LNCaP clone FGC (cell line): ENCODE measurements around the gene CLBA1.
A peak's percentile ranks its signal among the peaks of the same experiment; 100 is the strongest.
"Not testable (repeated sequence)": the region's sequence is repeated elsewhere in the genome, so short reads cannot be mapped to it uniquely, and the experiment has no call there.

Source experiments
- DNase-seq: peaks from one replicate; pipeline ENCODE4 v3.0.0-alpha.2; 2011; ENCODE audit warnings: low read depth
- H3K4me3 ChIP-seq: 2 replicates; pipeline ENCODE4 v1.5.1; 2011; ENCODE audit warnings: mild to moderate bottlenecking, low read depth, low read length, control low read depth
- TF ChIP-seq, protein P1 (sequence below): IDR thresholded peaks from 2 replicates; pipeline ENCODE4 v1.5.1; 2012; ENCODE audit warnings: mild to moderate bottlenecking; ENCODE audit not compliant: control insufficient read depth, insufficient read depth; ENCODE audit errors: extremely low read depth

CLBA1 gene

DNA sequence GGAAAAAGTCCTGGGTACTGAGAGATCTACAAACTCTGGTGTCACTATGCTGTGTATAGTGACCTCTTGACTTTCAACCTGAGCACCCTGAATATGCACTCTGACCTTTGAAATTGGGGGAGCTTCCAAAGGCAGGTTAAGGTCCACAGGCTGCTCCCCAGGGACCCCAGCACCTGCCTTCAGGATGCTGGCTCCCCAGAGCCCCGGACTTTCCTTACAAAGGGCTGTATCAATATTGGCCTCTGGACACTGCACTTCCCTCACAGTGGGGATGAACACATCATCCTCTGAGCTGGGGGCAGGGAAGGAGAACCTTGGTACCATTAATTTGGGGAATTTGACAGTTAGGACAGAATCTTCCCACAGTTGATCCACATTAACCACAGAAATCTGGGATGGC lies 46.6 kb upstream of the CLBA1 start:
- DNase-seq: no peak
- no peak overlapping the region for H3K4me3 ChIP-seq
- TF ChIP-seq, protein P1, sequence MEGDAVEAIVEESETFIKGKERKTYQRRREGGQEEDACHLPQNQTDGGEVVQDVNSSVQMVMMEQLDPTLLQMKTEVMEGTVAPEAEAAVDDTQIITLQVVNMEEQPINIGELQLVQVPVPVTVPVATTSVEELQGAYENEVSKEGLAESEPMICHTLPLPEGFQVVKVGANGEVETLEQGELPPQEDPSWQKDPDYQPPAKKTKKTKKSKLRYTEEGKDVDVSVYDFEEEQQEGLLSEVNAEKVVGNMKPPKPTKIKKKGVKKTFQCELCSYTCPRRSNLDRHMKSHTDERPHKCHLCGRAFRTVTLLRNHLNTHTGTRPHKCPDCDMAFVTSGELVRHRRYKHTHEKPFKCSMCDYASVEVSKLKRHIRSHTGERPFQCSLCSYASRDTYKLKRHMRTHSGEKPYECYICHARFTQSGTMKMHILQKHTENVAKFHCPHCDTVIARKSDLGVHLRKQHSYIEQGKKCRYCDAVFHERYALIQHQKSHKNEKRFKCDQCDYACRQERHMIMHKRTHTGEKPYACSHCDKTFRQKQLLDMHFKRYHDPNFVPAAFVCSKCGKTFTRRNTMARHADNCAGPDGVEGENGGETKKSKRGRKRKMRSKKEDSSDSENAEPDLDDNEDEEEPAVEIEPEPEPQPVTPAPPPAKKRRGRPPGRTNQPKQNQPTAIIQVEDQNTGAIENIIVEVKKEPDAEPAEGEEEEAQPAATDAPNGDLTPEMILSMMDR: no peak

DNA sequence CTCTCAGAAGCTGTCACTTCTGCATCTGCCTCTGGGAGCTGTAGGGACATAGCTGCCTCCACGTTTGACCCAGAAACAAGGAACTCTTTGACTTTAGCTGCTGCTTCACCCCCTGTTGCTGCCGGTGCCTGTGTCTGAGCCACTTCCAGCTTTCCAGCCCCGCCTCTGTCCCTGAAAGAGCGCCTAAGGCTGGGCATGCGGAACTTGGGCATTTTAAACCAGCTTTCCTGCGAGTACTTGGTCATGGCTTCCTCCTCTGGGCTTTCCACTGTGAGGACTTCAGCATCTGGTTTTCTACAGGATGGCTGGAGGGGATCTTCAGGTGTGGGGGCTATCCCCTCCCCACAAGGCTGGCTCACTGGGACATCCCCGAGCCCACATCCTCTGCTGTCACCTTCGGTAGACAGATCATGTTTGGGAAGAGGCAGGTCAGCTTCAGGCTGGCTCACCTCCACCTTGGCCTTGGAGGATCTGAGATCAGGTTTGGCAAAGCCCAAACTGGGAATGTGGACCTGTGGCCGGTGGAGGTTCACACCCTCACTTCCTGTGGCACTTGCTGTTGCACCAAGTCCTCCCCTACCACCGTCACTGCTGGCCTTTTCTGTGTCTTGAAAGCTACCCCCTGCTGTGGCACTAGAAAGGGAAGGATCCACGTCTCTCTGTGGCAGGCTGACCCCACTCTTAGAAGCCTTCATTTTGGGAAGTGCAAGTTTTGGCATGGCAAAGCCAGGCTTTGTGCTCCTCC lies 45.8 kb upstream of the CLBA1 start:
- TF ChIP-seq, protein P1: no peak
- no peak for DNase-seq
- H3K4me3 ChIP-seq: no peak overlapping the region

DNA sequence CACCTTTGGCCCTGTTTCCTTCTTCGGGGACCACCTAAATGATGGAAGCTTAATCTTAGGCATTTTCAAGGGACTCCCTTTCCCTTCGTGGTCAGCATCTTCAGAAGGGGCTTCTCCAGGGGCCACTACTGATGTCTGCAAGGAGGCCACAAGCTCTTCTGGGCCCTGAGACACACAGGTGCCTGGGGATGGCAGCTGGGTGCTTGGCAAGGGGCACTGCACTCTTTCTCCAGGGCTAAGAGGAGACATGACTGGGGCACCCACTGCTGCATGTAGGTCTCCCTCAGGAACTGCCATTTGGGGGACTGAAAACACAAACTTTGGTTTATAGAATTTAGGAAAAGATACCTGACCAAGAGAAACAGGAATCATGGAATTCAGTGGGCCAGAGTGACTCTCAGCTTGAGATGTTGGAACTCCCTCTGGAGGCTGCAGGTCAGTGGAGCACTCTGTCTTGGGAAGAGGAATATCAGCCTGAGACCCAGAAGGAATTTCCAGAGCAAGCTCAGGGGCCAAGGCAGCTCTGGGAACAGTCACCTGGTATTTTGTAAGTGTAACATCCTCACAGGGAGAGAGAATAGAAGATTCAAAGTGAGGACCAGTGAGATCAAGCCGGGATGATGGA lies 45.0 kb upstream of the CLBA1 start:
- TF ChIP-seq, protein P1: peak; percentile 18; the same call in 1 of the 2 replicates
- no peak for DNase-seq
- H3K4me3 ChIP-seq: no peak overlapping the region

DNA sequence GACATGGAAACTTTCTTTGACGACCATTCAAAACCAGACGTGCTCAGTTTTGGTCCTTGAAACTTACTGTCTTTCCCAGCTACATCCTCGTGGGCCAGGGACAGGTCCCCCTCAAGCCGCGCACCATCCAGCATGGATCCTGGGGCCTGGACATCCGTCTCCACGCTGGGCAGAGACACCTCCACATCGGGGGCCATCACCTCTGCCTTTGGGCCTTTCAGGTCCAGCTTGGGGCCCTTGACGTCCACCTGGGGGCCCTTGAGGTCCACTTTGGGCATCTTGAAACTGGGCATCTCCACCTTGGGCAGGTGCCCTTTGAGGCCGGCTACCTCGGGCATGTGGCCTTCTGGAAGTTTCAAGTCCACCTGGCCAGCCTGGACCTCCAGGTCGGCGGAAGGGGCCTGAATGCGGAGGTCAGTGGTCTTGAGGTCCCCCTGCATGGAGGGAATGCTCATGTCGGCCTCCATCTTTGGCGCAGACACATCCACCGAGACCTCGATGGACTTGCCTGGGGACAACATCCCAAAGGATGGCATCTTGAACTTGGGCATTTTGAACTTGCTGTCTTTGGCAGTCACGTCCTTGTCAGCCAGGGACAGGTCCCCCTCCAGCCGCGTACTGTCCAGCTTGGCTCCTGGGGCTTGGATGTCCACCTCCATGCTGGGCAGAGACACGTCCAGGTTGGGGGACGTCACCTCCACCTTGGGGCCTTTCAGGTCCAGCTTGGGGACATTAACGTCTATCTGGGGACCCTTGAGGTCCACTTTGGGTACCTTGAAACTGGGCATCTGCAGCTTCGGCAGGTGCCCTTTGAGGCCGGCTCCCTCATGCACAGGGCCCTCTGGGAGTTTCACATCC lies 43.9 kb upstream of the CLBA1 start:
- H3K4me3 ChIP-seq: no peak overlapping the region
- TF ChIP-seq, protein P1: no peak
- DNase-seq: no peak

DNA sequence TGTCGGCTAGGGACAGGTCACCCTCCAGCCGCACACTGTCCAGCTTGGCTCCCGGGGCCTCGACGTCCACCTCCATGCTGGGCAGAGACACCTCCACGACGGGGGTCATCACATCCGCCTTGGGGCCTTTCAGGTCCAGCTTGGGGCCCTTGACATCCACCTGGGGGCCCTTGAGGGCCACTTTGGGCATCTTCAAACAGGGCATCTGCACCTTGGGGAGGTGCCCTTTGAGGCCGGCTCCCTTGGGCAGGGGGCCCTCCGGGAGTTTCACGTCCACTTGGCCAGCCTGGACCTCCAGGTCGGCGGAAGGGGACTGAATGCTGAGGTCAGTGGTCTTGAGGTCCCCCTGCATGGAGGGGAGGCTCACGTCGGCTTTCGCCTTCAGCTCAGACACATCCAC lies 43.0 kb upstream of the CLBA1 start:
- no peak overlapping the region for H3K4me3 ChIP-seq
- DNase-seq: no peak
- TF ChIP-seq, protein P1: no peak

DNA sequence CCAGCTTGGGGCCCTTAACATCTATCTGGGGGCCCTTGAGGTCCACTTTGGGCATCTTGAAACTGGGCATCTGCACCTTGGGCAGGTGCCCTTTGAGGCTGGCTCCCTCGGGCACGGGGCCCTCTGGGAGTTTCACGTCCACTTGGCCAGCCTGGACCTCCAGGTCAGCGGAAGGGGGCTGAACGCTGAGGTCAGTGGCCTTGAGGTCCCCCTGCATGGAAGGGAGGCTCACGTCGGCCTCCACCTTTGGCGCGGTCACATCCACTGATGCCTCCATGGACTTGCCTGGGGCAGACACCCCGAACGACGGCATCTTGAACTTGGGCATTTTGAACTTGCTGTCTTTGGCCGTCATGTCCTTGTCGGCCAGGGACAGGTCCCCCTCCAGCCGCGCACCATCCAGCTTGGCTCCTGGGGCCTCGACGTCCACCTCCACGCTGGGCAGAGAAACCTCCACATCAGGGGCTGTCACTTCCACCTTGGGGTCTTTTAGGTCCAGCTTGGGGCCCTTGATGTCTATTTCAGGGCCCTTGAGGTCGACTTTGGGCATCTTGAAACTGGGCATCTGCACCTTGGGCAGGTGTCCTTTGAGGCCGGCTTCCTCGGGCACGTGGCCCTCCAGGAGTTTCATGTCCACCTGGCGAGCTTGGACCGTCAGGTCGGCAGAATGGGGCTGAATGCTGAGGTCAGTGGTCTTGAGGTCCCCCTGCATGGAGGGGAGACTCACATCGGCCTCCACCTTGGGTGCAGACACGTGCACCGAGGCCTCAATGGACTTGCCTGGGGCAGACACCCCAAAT lies 42.2 kb upstream of the CLBA1 start:
- not testable (repeated sequence) for DNase-seq, H3K4me3 ChIP-seq

DNA sequence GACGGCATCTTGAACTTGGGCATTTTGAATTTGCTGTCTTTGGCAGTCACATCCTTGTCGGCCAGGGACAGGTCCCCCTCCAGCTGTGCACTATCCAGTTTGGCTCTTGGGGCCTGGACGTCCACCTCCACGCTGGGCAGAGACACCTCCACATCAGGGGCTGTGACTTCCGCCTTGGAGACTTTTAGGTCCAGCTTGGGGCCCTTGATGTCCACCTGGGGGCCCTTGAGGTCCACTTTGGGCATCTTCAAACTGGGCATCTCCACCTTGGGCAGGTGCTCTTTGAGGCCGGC lies 41.6 kb upstream of the CLBA1 start:
- DNase-seq, H3K4me3 ChIP-seq: not testable (repeated sequence)

DNA sequence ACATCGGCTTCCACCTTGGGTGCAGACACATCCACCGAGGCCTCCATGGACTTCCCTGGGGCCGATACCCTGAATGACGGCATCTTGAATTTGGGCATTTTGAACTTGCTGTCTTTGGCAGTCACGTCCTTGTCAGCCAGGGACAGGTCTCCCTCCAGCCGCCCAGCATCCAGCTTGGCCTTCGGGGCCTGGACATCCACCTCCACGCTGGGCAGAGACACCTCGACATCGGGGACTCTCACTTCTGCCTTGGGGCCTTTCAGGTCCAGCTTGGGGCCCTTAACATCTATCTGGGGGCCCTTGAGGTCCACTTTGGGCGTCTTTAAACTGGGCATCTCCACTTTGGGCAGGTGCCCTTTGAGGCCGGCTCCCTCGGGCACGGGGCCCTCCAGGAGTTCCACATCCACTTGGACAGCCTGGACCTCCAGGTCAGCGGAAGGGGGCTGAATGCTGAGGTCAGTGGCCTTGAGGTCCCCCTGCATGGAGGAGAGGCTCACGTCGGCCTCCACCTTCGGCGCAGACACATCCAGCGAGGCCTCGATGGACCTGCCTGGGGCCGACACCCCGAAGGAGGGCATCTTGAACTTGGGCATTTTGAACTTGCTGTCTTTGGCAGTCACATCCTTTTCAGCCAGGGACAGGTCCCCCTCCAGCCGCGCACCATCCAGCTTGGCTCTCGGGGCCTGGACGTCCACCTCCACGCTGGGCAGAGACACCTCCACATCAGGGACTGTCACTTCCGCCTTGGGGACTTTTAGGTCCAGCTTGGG lies 41.0 kb upstream of the CLBA1 start:
- not testable (repeated sequence) for H3K4me3 ChIP-seq, DNase-seq

DNA sequence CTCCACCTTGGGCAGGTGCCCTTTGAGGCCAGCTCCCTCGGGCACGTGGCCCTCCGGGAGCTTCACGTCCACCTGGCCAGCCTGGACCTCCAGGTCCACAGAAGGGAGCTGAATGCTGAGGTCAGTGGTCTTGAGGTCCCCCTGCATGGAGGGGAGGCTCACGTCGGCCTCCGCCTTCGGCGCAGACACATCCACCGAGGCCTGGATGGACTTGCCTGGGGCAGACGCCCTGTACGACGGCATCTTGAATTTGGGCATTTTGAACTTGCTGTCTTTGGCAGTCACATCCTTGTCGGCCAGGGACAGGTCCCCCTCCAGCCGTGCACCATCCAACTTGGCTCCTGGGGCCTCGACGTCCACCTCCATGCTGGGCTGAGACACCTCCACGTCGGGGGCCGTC lies 40.3 kb upstream of the CLBA1 start:
- not testable (repeated sequence) for H3K4me3 ChIP-seq, DNase-seq

DNA sequence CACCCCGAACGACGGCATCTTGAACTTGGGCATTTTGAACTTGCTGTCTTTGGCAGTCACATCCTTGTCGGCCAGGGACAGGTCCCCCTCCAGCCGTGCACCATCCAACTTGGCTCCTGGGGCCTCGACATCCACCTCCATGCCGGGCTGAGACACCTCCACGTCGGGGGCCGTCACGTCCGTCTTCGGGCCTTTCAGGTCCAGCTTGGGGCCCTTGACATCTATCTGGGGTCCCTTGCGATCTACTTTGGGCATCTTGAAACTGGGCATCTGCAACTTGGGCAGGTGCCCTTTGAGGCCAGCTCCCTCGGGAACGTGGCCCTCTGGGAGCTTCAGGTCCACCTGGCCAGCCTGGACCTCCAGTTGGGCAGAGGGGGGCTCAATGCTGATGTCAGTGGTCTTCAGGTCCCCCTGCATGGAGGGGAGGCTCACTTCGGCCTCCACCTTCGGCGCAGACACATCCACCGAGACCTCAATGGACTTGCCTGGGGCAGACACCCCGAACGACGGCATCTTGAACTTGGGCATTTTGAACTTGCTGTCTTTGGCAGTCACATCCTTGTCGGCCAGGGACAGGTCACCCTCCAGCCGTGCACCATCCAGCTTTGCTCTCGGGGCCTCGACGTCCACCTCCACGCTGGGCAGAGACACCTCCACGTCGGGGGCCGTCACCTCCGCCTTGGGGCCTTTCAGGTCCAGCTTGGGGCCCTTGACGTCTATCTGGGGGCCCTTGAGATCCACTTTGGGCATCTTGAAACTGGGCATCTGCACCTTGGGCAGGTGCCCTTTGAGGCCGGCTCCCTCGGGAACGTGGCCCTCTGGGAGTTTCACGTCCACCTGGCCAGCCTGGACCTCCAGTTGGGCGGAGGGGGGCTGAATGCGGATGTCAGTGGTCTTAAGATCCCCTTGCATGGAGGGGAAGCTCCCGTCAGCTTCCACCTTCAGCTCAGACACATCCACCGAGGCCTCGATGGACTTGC lies 39.3 kb upstream of the CLBA1 start:
- not testable (repeated sequence) for H3K4me3 ChIP-seq, DNase-seq
